PC-3 (cell line): ENCODE measurements around the gene TNFRSF6B. TPM values are rescaled to one million over a fixed set of nuclear protein-coding genes. Genes with fewer than 3 reads are reported as not detected.
"Not testable (repeated sequence)": the region's sequence is repeated elsewhere in the genome, so short reads cannot be mapped to it uniquely, and the experiment has no call there.

Source experiments
- ATAC-seq: fragments of 200-7000 bp; cut with Tn5 transposase; 2 replicates; pipeline ENCODE4 v1.9.1; 2020; ENCODE audit warnings: mild to moderate bottlenecking, moderate library complexity
- BruUV-seq: library from RNA; stranded (reverse); fragments of 400-500 nt; replicated peaks from 2 replicates; lab custom pipeline; 2021; lab: Mats Ljungman, UMichigan
- CTCF ChIA-PET: fragments of 300-600 bp; sonication (Branson Sonifier 250); formaldehyde crosslinking; loops from one replicate; lab custom pipeline; 2022; ENCODE audit warnings: antibody characterized with exemption; lab: Charles Lee
- POLR2A ChIA-PET: fragments of 300-600 bp; sonication (Branson Sonifier 250); formaldehyde crosslinking; loops from one replicate; lab custom pipeline; 2022; ENCODE audit warnings: antibody characterized with exemption; ENCODE audit not compliant: unreplicated experiment; lab: Charles Lee
- DNase-seq: peaks from one replicate; pipeline ENCODE4 v3.0.0-alpha.2; 2015
- H2AFZ ChIP-seq: fragments of 300-600 bp; sonication (generic); 2 replicates; pipeline ENCODE4 v1.6.0; 2016; ENCODE audit warnings: antibody characterized with exemption, low read length
- H3F3A ChIP-seq: fragments of 300-600 bp; sonication (generic); one replicate; pipeline ENCODE4 v1.6.0; 2017; ENCODE audit warnings: antibody characterized with exemption, low read length, control low read depth, mild to moderate bottlenecking; ENCODE audit not compliant: unreplicated experiment
- H3K27ac ChIP-seq: fragments of 300-600 bp; sonication (generic); 2 replicates; pipeline ENCODE4 v1.5.1; 2016; ENCODE audit warnings: mild to moderate bottlenecking, low read length
- H3K27me3 ChIP-seq: fragments of 300-600 bp; sonication (generic); 2 replicates; pipeline ENCODE4 v1.6.1; 2016; ENCODE audit warnings: low read length, mixed read lengths
- H3K36me3 ChIP-seq: fragments of 300-600 bp; sonication (generic); 2 replicates; pipeline ENCODE4 v1.6.1; 2016; ENCODE audit warnings: low read depth, mixed run types, low read length, mixed read lengths
- H3K4me1 ChIP-seq: fragments of 300-600 bp; sonication (generic); 2 replicates; pipeline ENCODE4 v1.5.1; 2016; ENCODE audit warnings: low read length; ENCODE audit not compliant: insufficient read depth
- H3K4me2 ChIP-seq: fragments of 300-600 bp; sonication (generic); 2 replicates; pipeline ENCODE4 v1.6.0; 2016; ENCODE audit warnings: low read length
- H3K4me3 ChIP-seq: fragments of 300-600 bp; sonication (generic); 2 replicates; pipeline ENCODE4 v1.5.1; 2016; ENCODE audit warnings: mild to moderate bottlenecking, low read length, mixed read lengths
- H3K79me2 ChIP-seq: fragments of 300-600 bp; sonication (generic); 2 replicates; pipeline ENCODE4 v1.6.1; 2017; ENCODE audit warnings: low read length, mixed read lengths
- H3K9ac ChIP-seq: fragments of 300-600 bp; sonication (generic); 2 replicates; pipeline ENCODE4 v1.6.0; 2016; ENCODE audit warnings: mild to moderate bottlenecking, low read length
- H3K9me2 ChIP-seq: fragments of 300-600 bp; sonication (generic); replicated peaks from 2 replicates; pipeline ENCODE4 v1.6.1; 2016; ENCODE audit warnings: mixed run types, low read length, mixed read lengths
- H3K9me3 ChIP-seq: fragments of 300-600 bp; sonication (generic); 2 replicates; pipeline ENCODE4 v1.6.1; 2016; ENCODE audit warnings: low read length, mixed read lengths
- H4K20me1 ChIP-seq: fragments of 300-600 bp; sonication (generic); 2 replicates; pipeline ENCODE4 v1.6.1; 2016; ENCODE audit warnings: low read length, mixed read lengths
- CTCF ChIP-seq: fragments of 300-600 bp; sonication (generic); conservative IDR thresholded peaks from 2 replicates; pipeline ENCODE4 v1.5.1; 2017; ENCODE audit warnings: antibody characterized with exemption, low read depth, mild to moderate bottlenecking, low read length
- EZH2 ChIP-seq: fragments of 300-600 bp; sonication (generic); IDR thresholded peaks from one replicate; pipeline ENCODE4 v1.6.1; 2017; ENCODE audit warnings: antibody characterized with exemption, mild to moderate bottlenecking, low read length; ENCODE audit not compliant: unreplicated experiment
- EZH2phosphoT487 ChIP-seq: fragments of 300-600 bp; sonication (generic); IDR thresholded peaks from 2 replicates; pipeline ENCODE4 v1.6.1; 2018; ENCODE audit warnings: mild to moderate bottlenecking, antibody characterized with exemption, low read length, borderline replicate concordance
- intact Hi-C: fragments of 100-400 bp; cut with micrococcal nuclease; formaldehyde crosslinking; loops from 2 replicates; pipeline ENCODE4 v1.9.0; 2023
- total RNA-seq: library from RNA; depleted of rRNA; stranded (reverse); fragments of >200 nt; gene quantifications from 2 replicates; pipeline ENCODE4 v1.2.3, GENCODE V29; 2014

Gene TNFRSF6B
- total RNA-seq, 1 experiment from 2014 or later: 41.6 TPM

GRCh38 chr20:63714858-63715257 is 18.4 kb downstream of the TNFRSF6B start:
- intact Hi-C loops: no loop called here
- peaks cover 73% of the 10 kb centered on the region for H3K36me3 ChIP-seq
- POLR2A ChIA-PET: no interaction called here

GRCh38 chr20:63718996-63719395 is 22.5 kb downstream of the TNFRSF6B start:
- intact Hi-C loops: no loop called here
- POLR2A ChIA-PET: interaction anchor here (0.7 kb wide), 1 partner anchor 60 kb away, joined by 6 read pairs; no protein-coding TSS in a partner anchor
- DNase-seq: no peak
- H3F3A ChIP-seq: no peaks in the 10 kb centered on the region
- no peak overlapping the region for H3K4me3 ChIP-seq
- H3K36me3 ChIP-seq: peaks cover 48% of the 10 kb centered on the region
- H3K9me2 ChIP-seq: no peaks in the 10 kb centered on the region
- BruUV-seq: no TSS peak
- no peak overlapping the region for H3K9ac ChIP-seq
- no peak overlapping the region for H3K4me2 ChIP-seq
- no peak for ATAC-seq
- no peaks in the 10 kb centered on the region for H3K4me1 ChIP-seq
- H2AFZ ChIP-seq: no peak overlapping the region
- no peak overlapping the region for H3K27ac ChIP-seq
- TF ChIP-seq CTCF (no peak), EZH2phosphoT487 (no peak), EZH2 (no peak)
- no peaks in the 10 kb centered on the region for H3K27me3 ChIP-seq
- H3K9me3 ChIP-seq: no peaks in the 10 kb centered on the region
- no peaks in the 10 kb centered on the region for H4K20me1 ChIP-seq
- CTCF ChIA-PET: no interaction called here
- H3K79me2 ChIP-seq: peaks cover 69% of the 10 kb centered on the region

More at GRCh38 chr20:63714858-63715257, 18.4 kb downstream of the TNFRSF6B start:
- no peak overlapping the region for H3K4me2 ChIP-seq
- DNase-seq (no peak), ATAC-seq (no peak)
- CTCF ChIA-PET: no interaction called here
- no TSS peak for BruUV-seq
- TF ChIP-seq EZH2phosphoT487 (no peak), CTCF (no peak), EZH2 (no peak)
- H3F3A ChIP-seq: no peaks in the 10 kb centered on the region
- no peaks in the 10 kb centered on the region for H3K9me3 ChIP-seq
- H3K27ac ChIP-seq: no peak overlapping the region
- H3K9me2 ChIP-seq: no peaks in the 10 kb centered on the region
- H3K27me3 ChIP-seq: no peaks in the 10 kb centered on the region
- peaks cover 94% of the 10 kb centered on the region for H3K79me2 ChIP-seq
- no peak overlapping the region for H3K9ac ChIP-seq
- no peaks in the 10 kb centered on the region for H4K20me1 ChIP-seq
- H3K4me3 ChIP-seq: no peak overlapping the region
- H2AFZ ChIP-seq: no peak overlapping the region
- H3K4me1 ChIP-seq: no peaks in the 10 kb centered on the region

GRCh38 chr20:63722967-63723622 is 26.6 kb downstream of the TNFRSF6B start:
- H3K27ac ChIP-seq, H3K27me3 ChIP-seq, intact Hi-C loops, H2AFZ ChIP-seq, POLR2A ChIA-PET, H3F3A ChIP-seq, DNase-seq, H3K4me2 ChIP-seq, H3K9me2 ChIP-seq, H3K4me3 ChIP-seq, H4K20me1 ChIP-seq, CTCF ChIA-PET, ATAC-seq, H3K9ac ChIP-seq, H3K9me3 ChIP-seq, H3K4me1 ChIP-seq, BruUV-seq: not testable (repeated sequence)
- peaks cover 63% of the 10 kb centered on the region for H3K79me2 ChIP-seq
- peaks cover 33% of the 10 kb centered on the region for H3K36me3 ChIP-seq

- H3F3A ChIP-seq, POLR2A ChIA-PET, H3K9ac ChIP-seq, H3K27me3 ChIP-seq, ATAC-seq, H2AFZ ChIP-seq, H3K9me3 ChIP-seq, BruUV-seq, DNase-seq, H4K20me1 ChIP-seq, H3K4me1 ChIP-seq, H3K9me2 ChIP-seq, H3K4me3 ChIP-seq, intact Hi-C loops, H3K36me3 ChIP-seq, H3K4me2 ChIP-seq, CTCF ChIA-PET, H3K27ac ChIP-seq: not testable (repeated sequence)
- H3K79me2 ChIP-seq: peaks cover 45% of the 10 kb centered on the region
These were observed 33.8 kb downstream of the TNFRSF6B start for GRCh38 chr20:63730189-63730733.
